GM12878 (cell line): ENCODE results near the gene ATP6V0A1. TPM values are rescaled to one million over a fixed set of nuclear protein-coding genes. Genes with fewer than 3 reads are reported as not detected.

Source experiments
- BCL3 ChIP-seq: IDR thresholded peaks from 2 replicates; pipeline ENCODE4 v1.6.1; 2011; ENCODE audit warnings: borderline replicate concordance, low read depth, mild to moderate bottlenecking, moderate library complexity, low read length; ENCODE audit not compliant: insufficient read depth, poor library complexity, severe bottlenecking
- E2F4 ChIP-seq: IDR thresholded peaks from 2 replicates; pipeline ENCODE4 v1.6.1; 2012; ENCODE audit warnings: low read depth, low read length, improper control_type of control experiment
- E2F8 ChIP-seq: fragments of 450-650 bp; IDR thresholded peaks from 2 replicates; pipeline ENCODE4 v1.6.1; 2018; ENCODE audit warnings: mild to moderate bottlenecking, low read depth, moderate library complexity; ENCODE audit not compliant: partially characterized antibody
- EED ChIP-seq: sonication (generic); IDR thresholded peaks from 2 replicates; pipeline ENCODE4 v1.6.1; 2016; ENCODE audit warnings: antibody characterized with exemption, low read depth
- EZH2 ChIP-seq: IDR thresholded peaks from 2 replicates; pipeline ENCODE4 v1.6.1; 2012; ENCODE audit warnings: low read depth, mild to moderate bottlenecking, control low read depth, inconsistent platforms, low read length, borderline replicate concordance; ENCODE audit not compliant: control insufficient read depth
- HDAC6 ChIP-seq: fragments of 200-600 bp; sonication (generic); IDR thresholded peaks from one replicate; pipeline ENCODE4 v1.8.0; 2017; ENCODE audit warnings: antibody characterized with exemption; ENCODE audit not compliant: unreplicated experiment
- MEF2A ChIP-seq: IDR thresholded peaks from 2 replicates; pipeline ENCODE4 v1.6.1; 2011; ENCODE audit warnings: low read depth, mild to moderate bottlenecking, low read length, moderate library complexity; ENCODE audit not compliant: insufficient read depth
- NFYA ChIP-seq: IDR thresholded peaks from 2 replicates; pipeline ENCODE4 v1.6.1; 2011; ENCODE audit warnings: low read depth, mild to moderate bottlenecking, low read length, improper control_type of control experiment, borderline replicate concordance
- NRF1 ChIP-seq: conservative IDR thresholded peaks from 2 replicates; pipeline ENCODE4 v1.6.1; 2011; ENCODE audit warnings: mild to moderate bottlenecking, low read depth, low read length, improper control_type of control experiment
- PAX5 ChIP-seq: IDR thresholded peaks from 2 replicates; pipeline ENCODE4 v1.6.1; 2011; ENCODE audit warnings: low read depth, low read length, borderline replicate concordance
- POLR2AphosphoS2 ChIP-seq: IDR thresholded peaks from 2 replicates; pipeline ENCODE4 v1.6.1; 2011; ENCODE audit warnings: low read depth, mild to moderate bottlenecking, low read length, improper control_type of control experiment, moderate library complexity
- POU2F2 ChIP-seq: IDR thresholded peaks from 3 replicates; pipeline ENCODE4 v1.6.1; 2011; ENCODE audit warnings: low read depth, mild to moderate bottlenecking, low read length, borderline replicate concordance
- RB1 ChIP-seq: fragments of 450-650 bp; formaldehyde crosslinking; IDR thresholded peaks from 2 replicates; pipeline ENCODE4 v1.6.1; 2017; ENCODE audit warnings: mild to moderate bottlenecking, borderline replicate concordance
- SIX5 ChIP-seq: IDR thresholded peaks from 2 replicates; pipeline ENCODE4 v1.6.1; 2011; ENCODE audit warnings: mild to moderate bottlenecking, low read depth, low read length, moderate library complexity; ENCODE audit not compliant: severe bottlenecking
- STAT3 ChIP-seq: IDR thresholded peaks from 2 replicates; pipeline ENCODE4 v1.6.1; 2011; ENCODE audit warnings: low read depth, low read length, improper control_type of control experiment
- ZNF592 ChIP-seq: fragments of 450-650 bp; IDR thresholded peaks from 2 replicates; pipeline ENCODE4 v1.6.1; 2017; ENCODE audit warnings: mild to moderate bottlenecking, moderate library complexity
- polyA plus RNA-seq, 11 experiments: library from polyadenylated mRNA; depleted of rRNA in 4 of 11; unstranded in 6 of 11; stranded (reverse) in 5 of 11; fragments of >200 nt; fragmentation: Nextera tagmentation in 4 of 11; fragmentation: Illumina TruSeq in 1 of 11; extraction: Ambion mirVana in 4 of 11; extraction: Trizol in 1 of 11; gene quantifications; 1 replicate in 1 of 11; 2 replicates in 10 of 11; pipeline versions ENCODE4 v1.2.1 to v1.2.3, GENCODE V29; 2011 to 2016; ENCODE audit warnings: inconsistent platforms in 2 of 11, missing spikeins in 2 of 11, low read depth in 1 of 11
- total RNA-seq, 4 experiments: library from RNA; depleted of rRNA in 3 of 4; stranded (reverse); fragments of >200 nt in 3 of 4; fragmentation: Illumina TruSeq in 1 of 4; extraction: Trizol in 1 of 4; gene quantifications; 2 replicates each; pipeline versions ENCODE4 v1.2.1 to v1.2.3, GENCODE V29; 2013 to 2021

The ATP6V0A1 gene
- total and polyA plus RNA-seq, 10 of the 15 experiments (the other 5 are each of a cell fraction or from before 2014, with no cell fraction given), result 3.0 to 76.6 (median 30.9) TPM

GRCh38 chr17:42531455-42532354, 73.0 kb downstream of the ATP6V0A1 start (continued):
- TF ChIP-seq ZNF592 (no peak), E2F4 (no peak), PAX5 (no peak), POLR2AphosphoS2 (no peak), MEF2A (no peak), EZH2 (no peak), E2F8 (no peak), NRF1 (no peak), POU2F2 (no peak), SIX5 (no peak), HDAC6 (no peak), EED (no peak; the same call in 1 of the 2 replicates), BCL3 (no peak), STAT3 (no peak), RB1 (peak; percentile 64; the same call in 1 of the 2 replicates), NFYA (no peak)
